Jurkat, Clone E6-1 (cell line): ENCODE results near the gene AGAP1.

Experiments
- DNase-seq: peaks from one replicate; pipeline ENCODE4 v3.0.0-alpha.2; 2011; ENCODE audit warnings: low read depth, low spot score
- H3K4me3 ChIP-seq: 2 replicates; pipeline ENCODE4 v1.5.1; 2011; ENCODE audit warnings: mild to moderate bottlenecking, low read length, control low read depth, moderate library complexity

AGAP1 gene

DNA sequence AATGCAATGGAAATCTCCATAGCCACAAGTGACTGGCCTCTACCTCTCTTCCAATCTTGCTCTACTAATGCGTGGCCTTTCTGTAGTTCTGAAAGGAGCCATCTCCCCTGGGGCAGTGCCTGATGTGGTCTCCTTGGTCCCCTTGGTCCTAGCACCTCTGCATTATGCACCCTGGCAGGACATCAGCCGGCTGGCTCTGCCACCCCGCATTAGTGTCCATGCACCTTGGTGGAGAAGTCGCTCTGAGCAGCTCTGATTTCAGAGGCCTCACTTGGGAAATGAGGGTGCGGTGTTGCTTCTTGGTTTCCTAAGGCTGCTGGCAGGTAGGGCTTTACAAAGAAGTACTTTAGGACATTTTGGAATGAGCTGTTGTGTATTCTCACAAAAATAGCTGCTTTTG is 356.4 kb downstream of the AGAP1 start:
- DNase-seq = no peak
- H3K4me3 ChIP-seq = no peak overlapping the region

DNA sequence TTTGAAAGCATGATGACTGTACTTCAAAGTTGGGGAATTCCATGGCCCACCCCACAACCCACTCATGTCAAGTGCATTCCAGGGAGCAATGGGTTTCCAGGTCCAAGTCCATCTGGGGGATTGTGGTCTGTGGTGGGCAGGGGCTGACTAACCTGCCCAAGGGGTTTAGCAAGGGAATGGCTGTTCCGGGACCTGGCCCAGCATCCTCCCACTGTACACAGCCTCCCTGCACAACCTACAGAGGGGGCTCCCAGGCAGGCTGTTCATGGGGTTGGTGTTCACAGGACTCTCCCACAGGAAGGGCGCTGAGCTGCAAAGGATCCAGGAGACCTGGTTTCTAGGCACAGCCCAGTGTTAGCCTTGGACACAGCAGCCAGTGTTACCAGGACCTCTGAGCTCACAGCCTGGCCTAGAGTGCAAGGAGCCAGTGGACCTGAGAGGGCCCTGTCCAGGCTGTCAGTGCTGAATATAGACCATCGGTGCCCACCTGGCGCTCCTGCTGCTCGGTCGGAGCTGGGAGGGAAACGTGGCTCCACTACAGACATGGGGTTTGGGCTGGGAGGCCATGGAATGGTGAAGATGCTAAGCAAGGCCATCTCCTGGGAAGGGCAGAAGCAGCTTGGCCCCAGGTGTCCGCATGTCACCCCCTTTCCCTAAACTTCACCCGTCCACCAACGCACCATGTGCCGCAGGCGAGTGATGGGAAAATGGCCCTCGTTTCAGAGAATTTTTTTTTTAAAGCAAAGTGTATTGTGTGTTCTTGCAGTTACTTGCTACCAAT is 357.1 kb downstream of the AGAP1 start:
- H3K4me3 ChIP-seq = no peak overlapping the region
- no peak for DNase-seq

GRCh38 chr2:235851828-235852525 is 358.1 kb downstream of the AGAP1 start:
- H3K4me3 ChIP-seq = no peak overlapping the region
- no peak for DNase-seq

GRCh38 chr2:235852526-235852920 is 358.7 kb downstream of the AGAP1 start:
- no peak overlapping the region for H3K4me3 ChIP-seq
- DNase-seq = no peak

GRCh38 chr2:235854276-235854675 is 360.4 kb downstream of the AGAP1 start:
- H3K4me3 ChIP-seq = no peak overlapping the region

DNA sequence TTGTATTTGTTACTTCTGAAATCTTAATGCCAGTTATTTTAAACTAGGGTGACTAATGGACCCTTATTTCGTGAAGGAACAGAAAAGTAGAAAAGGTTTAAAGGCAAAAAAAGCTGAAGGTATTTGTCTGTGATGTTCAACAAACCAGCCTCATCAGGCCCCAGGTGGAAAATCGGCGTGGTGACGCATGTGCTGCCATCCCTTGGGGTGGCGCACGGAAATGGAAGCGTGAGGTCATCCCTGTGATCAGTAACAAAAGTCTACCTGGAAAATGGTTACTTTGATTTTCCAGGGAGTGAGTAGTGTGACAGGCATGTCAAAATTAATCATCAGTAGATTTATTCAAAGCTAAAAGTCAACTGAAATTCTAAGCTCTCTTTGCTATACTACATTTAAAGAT is 361.2 kb downstream of the AGAP1 start:
- no peak for DNase-seq
- no peak overlapping the region for H3K4me3 ChIP-seq

More at GRCh38 chr2:235854276-235854675, 360.4 kb downstream of the AGAP1 start:
- no peak for DNase-seq

- DNase-seq = no peak
- no peak overlapping the region for H3K4me3 ChIP-seq
Measured at GRCh38 chr2:235856151-235856854, 362.5 kb downstream of the AGAP1 start.

- no peak for DNase-seq
- H3K4me3 ChIP-seq = no peak overlapping the region
Measured at GRCh38 chr2:235857598-235857997, 363.8 kb downstream of the AGAP1 start.

DNA sequence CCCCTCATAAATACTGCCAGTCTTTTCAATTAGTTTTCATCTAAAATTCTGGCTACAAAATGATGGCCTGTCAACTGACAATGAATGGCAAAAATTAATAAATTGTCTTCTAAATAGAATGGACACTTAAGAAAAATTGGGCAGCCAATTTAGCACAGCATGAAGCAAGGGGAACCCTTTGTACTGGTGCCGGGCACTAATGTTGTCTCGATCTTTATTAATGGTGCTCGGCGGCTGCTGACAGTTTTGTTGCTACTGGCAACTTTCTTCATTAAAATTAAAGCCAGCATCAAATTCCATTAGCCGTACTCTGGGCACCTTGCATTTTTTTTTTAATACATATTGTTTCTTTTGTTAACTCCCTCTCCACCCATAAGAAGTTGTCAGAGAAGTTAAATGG is 365.0 kb downstream of the AGAP1 start:
- no peak overlapping the region for H3K4me3 ChIP-seq
- DNase-seq = no peak

DNA sequence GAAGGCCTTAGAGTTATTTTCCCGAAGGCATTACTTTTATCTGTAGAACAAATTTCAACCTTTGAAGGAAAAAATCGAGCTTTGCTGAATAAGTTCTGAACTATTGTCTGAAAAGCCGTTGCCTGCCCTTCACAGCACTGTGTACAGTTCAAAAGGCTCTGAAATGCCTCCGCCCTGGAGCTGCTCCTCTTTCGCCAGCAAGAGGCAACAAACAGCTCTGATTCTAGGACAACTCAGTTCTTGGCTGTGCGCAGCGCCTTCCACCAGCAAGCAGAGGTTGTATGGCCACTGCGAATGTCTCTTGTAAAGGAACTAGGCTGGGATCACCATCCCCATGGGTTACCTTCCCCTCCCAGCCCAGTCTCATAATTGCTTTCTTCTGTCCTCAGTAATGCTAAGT is 365.8 kb downstream of the AGAP1 start:
- no peak for DNase-seq
- no peak overlapping the region for H3K4me3 ChIP-seq

DNA sequence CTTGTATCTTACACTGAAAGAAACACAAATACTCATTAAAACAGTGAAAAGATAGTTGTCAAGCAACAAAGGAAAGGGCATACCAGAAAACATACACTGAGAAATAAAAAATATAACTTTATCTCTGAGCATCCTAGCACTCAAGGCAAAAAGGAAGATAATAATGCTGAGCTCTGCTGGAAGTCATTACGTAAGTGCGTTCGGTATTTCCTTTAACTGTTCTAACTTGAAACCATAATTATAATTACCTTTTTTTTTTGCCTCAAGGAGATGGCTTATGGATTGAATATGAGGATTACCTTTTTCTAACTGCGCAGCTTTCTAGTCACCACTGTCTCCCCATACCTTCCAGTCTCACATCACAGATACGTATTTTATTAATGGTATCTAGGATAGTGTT is 366.3 kb downstream of the AGAP1 start:
- DNase-seq = no peak
- H3K4me3 ChIP-seq = no peak overlapping the region

DNA sequence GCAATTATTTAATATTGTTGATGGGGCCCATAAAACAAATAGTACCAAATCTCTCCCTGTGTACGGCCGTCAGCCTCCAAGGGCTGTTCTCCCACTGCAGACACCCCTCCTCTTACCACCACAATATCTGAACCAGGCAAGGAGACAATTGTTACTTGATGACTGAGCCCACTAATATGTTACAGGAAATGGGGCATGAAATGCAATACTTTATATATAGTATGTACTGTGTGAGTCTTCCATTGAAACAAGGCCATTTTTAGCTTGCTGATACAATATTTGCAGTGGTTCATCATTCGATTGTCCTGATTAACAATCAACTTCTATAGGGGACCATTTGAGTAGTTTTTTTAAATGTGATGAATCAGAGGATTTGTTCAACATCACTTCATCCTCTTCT is 367.0 kb downstream of the AGAP1 start:
- H3K4me3 ChIP-seq = no peak overlapping the region
- DNase-seq = no peak

DNA sequence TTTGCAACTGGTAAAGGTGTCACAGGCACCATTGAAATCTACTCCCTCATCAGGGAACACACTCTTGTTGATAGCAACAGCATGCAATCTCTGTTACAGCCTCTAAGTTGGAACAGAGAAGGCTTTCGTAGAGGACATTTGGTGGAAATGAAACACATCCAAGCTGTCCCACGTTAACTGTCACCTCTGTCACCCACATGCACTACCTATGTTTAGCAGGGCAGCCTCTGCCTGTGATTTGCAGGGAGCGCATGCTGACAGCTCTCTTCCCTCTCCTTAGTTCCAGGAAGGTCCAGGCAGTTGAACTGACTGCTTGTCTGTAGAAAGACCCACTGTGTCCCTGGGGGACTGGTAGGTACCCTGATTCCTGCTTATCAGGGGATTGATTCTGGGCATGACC is 367.5 kb downstream of the AGAP1 start:
- DNase-seq = no peak
- H3K4me3 ChIP-seq = no peak overlapping the region

DNA sequence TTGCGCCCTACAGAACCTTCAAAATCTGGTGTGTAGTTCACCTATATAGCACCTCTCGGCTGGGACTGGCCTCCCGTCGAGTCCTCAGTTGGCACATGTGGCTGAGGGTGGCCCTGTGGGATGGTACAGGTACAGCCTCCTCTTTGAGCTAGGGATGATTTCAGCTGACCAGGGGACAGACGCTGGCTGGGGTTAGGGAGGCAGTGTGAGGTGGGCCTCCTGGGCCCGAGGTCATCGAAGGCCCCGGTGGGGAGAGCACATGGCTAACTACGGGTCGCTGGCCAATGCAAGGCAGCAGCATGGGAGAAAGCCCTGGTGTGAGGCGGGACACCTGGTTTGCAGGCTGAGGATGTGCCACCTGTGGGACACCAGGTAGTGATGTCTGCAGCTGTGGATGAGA is 369.6 kb downstream of the AGAP1 start:
- no peak overlapping the region for H3K4me3 ChIP-seq
- no peak for DNase-seq

DNA sequence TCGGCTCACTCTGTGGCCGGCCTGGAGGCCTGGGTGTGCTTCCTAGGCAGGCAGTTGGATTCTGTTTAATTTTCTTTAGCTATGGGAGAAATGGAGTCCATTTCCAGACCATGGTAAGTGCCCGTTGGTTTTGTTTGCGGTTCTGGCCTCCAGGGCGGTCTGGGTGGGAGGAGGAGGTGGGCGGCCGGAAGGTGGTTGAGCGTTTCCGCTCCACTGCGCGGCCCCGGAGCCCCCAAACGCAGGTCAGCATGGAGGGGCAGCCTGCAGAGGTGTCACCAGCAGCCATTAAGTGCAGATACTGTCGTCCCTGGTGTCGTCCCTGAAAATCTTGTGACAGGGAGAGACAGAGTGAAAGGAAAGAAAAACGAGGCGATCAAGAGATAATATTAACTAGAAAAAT is 370.5 kb downstream of the AGAP1 start:
- no peak for DNase-seq

GRCh38 chr2:235864733-235865515 is 371.1 kb downstream of the AGAP1 start:
- no peak overlapping the region for H3K4me3 ChIP-seq
- no peak for DNase-seq

More for the DNA sequence above, 370.5 kb downstream of the AGAP1 start:
- no peak overlapping the region for H3K4me3 ChIP-seq

DNA sequence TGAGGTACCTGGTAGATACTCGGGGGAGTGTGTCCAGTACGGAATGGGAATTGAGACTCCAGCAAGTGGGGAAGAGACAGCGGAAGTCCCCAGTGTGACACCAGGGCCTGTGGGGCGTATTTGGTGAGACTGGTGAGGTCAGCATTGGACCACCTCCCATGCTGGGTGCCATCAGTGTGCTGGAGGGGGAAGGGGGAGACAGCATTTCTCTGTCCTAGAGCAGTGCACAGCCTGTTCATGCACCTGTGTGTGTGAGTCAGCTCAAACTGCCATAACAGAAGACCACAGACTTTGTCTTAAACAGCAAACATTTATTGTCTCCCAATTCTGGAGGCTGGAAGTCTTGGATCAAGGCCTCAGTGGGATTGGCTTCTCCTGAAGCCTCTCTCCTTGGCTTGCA is 372.5 kb downstream of the AGAP1 start:
- peak; percentile 1 for DNase-seq
- no peak overlapping the region for H3K4me3 ChIP-seq

- no peak overlapping the region for H3K4me3 ChIP-seq
- no peak for DNase-seq
Measured at GRCh38 chr2:235868224-235868623, 374.4 kb downstream of the AGAP1 start.

- no peak overlapping the region for H3K4me3 ChIP-seq
- DNase-seq = no peak
Measured at GRCh38 chr2:235868645-235869044, 374.8 kb downstream of the AGAP1 start.
